ENCODE results near the gene RALGDS.

RALGDS gene

DNA sequence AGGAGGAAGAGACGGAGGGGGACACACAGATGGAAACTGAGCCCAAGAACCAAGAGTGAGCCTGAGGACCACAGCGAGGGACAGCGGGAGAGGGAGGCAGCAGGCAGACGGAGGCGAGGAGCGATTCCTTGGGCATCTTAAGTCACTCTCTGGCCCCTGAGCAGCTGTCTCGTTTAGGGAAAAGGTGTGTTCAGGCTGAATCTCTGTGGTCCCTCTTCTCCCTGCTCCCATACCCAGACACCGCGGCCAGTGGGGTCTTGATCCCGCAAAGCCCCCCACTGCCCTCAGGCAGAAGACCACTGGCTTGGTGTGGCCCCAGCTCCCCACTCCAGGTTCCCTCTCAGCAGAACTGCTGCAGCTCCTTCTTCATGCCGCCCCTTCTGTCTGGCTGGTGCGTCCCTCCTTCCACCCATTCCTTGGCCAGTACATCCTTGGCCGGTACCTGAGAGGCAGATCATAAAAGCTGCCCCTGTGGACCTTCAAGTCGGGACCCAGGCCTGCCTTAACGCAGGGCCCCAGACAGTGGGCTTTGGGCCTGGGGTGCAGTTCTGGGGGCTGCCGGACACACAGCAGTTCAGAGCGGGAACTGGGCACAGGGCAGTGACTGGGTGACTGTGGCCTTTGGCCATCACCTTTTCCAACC lies 5.8 kb upstream of the RALGDS start:
- Histone ChIP-seq H3K27me3 (ENCODE audit: insufficient read depth, poor library complexity, severe bottlenecking) (no peaks in the 10 kb centered on the region), H3K9me3 (ENCODE audit: severe bottlenecking) (no peaks in the 10 kb centered on the region), H3K4me1 (ENCODE audit: insufficient read depth, poor library complexity, severe bottlenecking) (peaks cover 6% of the 10 kb centered on the region), H3K36me3 (ENCODE audit: low read depth) (no peaks in the 10 kb centered on the region), H3K27ac (ENCODE audit: poor library complexity, severe bottlenecking) (no peak overlapping the region), H3K4me3 (ENCODE audit: severe bottlenecking) (no peak overlapping the region)
- ATAC-seq (ENCODE audit: low read depth): no peak; the same call in 2 of the 3 replicates
- TF ChIP-seq, protein P1, sequence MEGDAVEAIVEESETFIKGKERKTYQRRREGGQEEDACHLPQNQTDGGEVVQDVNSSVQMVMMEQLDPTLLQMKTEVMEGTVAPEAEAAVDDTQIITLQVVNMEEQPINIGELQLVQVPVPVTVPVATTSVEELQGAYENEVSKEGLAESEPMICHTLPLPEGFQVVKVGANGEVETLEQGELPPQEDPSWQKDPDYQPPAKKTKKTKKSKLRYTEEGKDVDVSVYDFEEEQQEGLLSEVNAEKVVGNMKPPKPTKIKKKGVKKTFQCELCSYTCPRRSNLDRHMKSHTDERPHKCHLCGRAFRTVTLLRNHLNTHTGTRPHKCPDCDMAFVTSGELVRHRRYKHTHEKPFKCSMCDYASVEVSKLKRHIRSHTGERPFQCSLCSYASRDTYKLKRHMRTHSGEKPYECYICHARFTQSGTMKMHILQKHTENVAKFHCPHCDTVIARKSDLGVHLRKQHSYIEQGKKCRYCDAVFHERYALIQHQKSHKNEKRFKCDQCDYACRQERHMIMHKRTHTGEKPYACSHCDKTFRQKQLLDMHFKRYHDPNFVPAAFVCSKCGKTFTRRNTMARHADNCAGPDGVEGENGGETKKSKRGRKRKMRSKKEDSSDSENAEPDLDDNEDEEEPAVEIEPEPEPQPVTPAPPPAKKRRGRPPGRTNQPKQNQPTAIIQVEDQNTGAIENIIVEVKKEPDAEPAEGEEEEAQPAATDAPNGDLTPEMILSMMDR (IDR thresholded peaks at IDR 0.05; ENCODE audit: poor library complexity, severe bottlenecking): no peak
- no peak for DNase-seq (ENCODE audit: low spot score)

DNA sequence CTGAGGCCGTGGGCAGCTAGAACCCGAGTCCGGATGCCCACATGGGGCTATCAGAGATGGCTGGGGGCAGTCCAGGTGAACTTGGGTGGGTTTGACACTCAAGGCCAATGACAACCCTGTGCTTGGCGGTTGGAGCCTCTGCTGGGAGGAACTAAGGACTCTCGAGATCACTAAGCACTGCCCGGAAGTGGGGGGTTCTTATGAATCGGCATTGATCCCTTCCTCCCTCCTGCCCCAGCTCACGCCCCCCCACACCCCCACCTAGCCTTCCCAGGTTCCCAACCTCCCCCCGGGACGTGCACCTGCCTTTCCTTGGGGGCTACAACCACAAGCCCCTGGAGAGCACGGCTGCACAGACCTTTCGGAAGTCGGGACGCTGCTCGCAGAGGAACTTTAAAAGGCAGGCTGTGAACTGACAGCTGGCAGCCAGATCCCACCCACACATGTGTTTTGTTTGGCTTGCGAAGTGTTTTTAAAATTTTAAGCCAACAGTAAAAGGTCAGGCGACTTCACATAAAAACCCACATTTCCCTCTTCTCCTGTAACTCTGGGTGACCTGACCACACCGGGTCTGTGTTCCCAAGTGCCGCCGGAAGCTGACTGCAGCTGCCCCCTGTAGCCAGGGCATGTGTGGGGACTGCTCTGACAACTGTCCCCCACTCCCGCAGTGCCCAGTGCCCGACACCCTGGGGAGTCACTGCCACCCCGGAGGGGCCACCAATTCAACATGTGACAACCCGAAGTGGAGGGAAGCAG lies 5.1 kb upstream of the RALGDS start:
- ATAC-seq (ENCODE audit: low read depth) (no peak), DNase-seq (ENCODE audit: low spot score) (no peak)
- Histone ChIP-seq H3K4me1 (ENCODE audit: insufficient read depth, poor library complexity, severe bottlenecking) (peaks cover 6% of the 10 kb centered on the region), H3K4me3 (ENCODE audit: severe bottlenecking) (no peak overlapping the region), H3K27me3 (ENCODE audit: insufficient read depth, poor library complexity, severe bottlenecking) (no peaks in the 10 kb centered on the region), H3K9me3 (ENCODE audit: severe bottlenecking) (no peaks in the 10 kb centered on the region), H3K36me3 (ENCODE audit: low read depth) (no peaks in the 10 kb centered on the region), H3K27ac (ENCODE audit: poor library complexity, severe bottlenecking) (no peak overlapping the region)
- TF ChIP-seq, protein P1 (IDR thresholded peaks at IDR 0.05; ENCODE audit: poor library complexity, severe bottlenecking): no peak

DNA sequence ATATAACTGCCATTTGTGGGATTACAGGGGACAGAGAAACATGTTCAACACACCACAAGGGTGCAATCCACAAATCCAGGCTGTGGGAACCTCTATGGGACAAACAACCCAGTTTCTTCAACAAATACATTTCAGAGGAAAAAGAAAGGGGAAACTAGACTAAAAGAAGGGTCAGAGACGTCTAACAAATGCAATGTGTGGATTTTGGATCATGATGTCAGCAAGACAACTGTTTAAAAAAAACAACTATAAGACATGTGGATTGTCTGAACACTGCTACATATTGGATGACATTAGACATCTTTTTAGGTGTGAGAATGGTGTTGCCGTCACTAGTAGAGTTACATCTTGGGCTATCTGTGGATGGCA lies 3.9 kb upstream of the RALGDS start:
- DNase-seq (ENCODE audit: low spot score): no peak

DNA sequence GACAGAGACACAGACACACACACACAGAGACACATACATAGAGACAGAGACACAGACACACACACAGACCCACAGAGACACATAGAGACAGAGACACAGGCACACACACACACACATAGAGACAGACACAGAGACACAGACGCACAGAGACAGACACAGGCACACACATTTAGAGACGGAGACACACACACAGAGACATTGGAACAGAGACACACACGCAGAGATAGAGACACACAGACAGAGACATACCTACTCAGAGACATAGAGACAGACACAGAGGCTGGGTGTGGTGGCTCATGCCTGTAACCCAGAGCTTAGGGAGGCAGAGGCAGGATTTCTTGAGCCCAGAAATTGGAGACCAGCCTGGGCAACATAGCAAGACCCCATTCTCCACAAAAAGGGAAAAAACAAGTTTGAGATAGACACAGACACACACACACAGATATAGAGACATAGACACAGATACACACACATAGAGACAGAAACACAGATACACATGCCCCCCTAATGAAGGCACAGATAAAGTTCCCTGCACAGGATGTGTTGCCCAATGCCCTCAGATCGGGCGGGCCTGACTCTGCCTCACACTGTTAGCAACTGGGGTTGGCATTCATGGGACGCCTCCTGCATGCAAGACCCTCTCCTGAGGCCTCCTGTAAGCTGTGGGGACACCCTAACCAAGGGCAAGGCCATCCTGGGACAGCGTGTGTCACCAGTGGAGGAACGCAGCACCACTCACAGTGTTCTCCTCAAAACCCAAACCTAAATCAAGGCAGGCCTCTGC lies 3.3 kb upstream of the RALGDS start:
- H3K27ac ChIP-seq (ENCODE audit: poor library complexity, severe bottlenecking): no peak overlapping the region
- H3K4me3 ChIP-seq (ENCODE audit: severe bottlenecking): no peak overlapping the region
- TF ChIP-seq, protein P1 (IDR thresholded peaks at IDR 0.05; ENCODE audit: poor library complexity, severe bottlenecking): no peak
- DNase-seq (ENCODE audit: low spot score) (no peak), ATAC-seq (ENCODE audit: low read depth) (no peak)
- H3K4me1 ChIP-seq (ENCODE audit: insufficient read depth, poor library complexity, severe bottlenecking): peaks cover 6% of the 10 kb centered on the region
- no peaks in the 10 kb centered on the region for H3K27me3 ChIP-seq (ENCODE audit: insufficient read depth, poor library complexity, severe bottlenecking)
- H3K36me3 ChIP-seq (ENCODE audit: low read depth): no peaks in the 10 kb centered on the region
- H3K9me3 ChIP-seq (ENCODE audit: severe bottlenecking): no peaks in the 10 kb centered on the region

More for the DNA sequence above, 3.9 kb upstream of the RALGDS start:
- TF ChIP-seq, protein P1 (IDR thresholded peaks at IDR 0.05; ENCODE audit: poor library complexity, severe bottlenecking): no peak
- H3K36me3 ChIP-seq (ENCODE audit: low read depth): no peaks in the 10 kb centered on the region
- no peak overlapping the region for H3K27ac ChIP-seq (ENCODE audit: poor library complexity, severe bottlenecking)
- H3K4me1 ChIP-seq (ENCODE audit: insufficient read depth, poor library complexity, severe bottlenecking): peaks cover 6% of the 10 kb centered on the region
- no peak for ATAC-seq (ENCODE audit: low read depth)
- H3K27me3 ChIP-seq (ENCODE audit: insufficient read depth, poor library complexity, severe bottlenecking): no peaks in the 10 kb centered on the region
- H3K4me3 ChIP-seq (ENCODE audit: severe bottlenecking): no peak overlapping the region
- H3K9me3 ChIP-seq (ENCODE audit: severe bottlenecking): no peaks in the 10 kb centered on the region

Measured in RWPE2 (cell line).